ENCODE results near the gene PTGES. TPM values are rescaled to one million over a fixed set of nuclear protein-coding genes. Genes with fewer than 3 reads are reported as not detected.
A peak's percentile ranks its signal among the peaks of the same experiment; 100 is the strongest.

The PTGES gene
- total RNA-seq, 1 experiment from 2014 or later = 0.34 TPM

DNA sequence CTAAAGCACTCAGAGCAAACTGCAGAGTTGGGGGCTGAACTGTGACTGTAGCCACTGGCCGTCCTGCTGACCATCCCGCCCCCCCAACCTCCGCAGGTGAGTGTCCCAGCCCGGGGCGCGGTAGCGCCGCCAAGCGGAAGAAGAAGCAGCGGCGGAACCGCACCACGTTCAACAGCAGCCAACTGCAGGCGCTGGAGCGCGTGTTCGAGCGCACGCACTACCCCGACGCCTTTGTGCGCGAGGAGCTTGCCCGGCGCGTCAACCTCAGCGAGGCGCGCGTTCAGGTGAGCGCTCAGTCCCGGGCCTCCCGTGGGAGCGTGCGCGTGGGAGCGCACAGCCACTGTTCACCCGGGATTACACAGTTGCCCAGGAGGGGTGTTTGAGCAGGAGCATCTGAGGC lies 33.7 kb downstream of the PTGES start:
- DNase-seq (ENCODE audit: low read depth) = no peak

GRCh38 chr9:129718647-129719046 lies 34.2 kb downstream of the PTGES start:
- no peak for DNase-seq (ENCODE audit: low read depth)

GRCh38 chr9:129717991-129718390 lies 34.9 kb downstream of the PTGES start:
- no peak for DNase-seq (ENCODE audit: low read depth)

DNA sequence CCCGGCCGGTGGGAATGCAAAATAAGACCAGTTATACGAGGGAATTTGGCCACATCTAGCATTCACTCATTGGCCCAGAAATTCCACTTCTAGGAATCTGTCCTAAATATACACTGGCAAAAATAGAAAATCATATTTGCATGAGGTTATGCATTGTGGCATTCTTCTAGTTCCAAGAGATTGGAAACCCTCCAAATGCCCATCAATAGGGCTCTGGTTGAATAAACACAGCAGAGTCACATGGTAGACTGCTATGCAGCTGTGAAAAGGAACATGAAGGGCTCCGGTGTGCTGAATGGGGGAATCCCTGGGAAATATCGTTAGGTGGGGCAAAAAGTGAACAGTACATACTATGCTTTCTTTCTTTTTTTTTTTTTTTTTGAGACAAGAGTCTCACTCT lies 36.8 kb downstream of the PTGES start:
- DNase-seq (ENCODE audit: low read depth) = no peak

DNA sequence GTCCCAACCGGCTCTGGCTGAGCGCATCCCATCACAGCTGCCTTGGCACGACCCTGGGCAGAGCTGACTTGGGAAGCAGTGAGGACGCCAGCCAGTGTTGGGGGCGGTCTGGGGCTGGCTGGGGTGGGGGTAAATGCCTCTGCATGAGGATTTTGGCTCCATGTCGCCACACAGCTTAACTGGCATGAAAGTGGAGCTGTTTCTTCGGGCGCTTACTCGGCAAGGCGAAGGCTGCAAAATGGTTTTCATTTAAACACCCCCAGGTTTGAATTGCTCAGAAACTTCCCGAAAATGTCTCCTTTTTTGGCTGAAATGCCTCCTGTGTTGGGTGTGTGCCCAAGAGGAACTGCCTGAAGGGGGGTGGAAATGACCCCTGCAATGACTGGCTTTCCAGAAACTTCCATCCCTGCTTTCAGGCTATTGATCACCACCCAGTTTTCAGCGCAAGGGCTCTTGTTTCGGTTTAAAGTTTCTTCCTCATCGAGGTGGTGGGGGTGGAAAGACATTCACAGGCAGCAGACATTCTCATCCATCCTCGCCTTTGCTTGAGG lies 38.3 kb downstream of the PTGES start:
- DNase-seq (ENCODE audit: low read depth) = no peak

- no peak for DNase-seq (ENCODE audit: low read depth)
Measured at GRCh38 chr9:129713402-129713679, 39.5 kb downstream of the PTGES start.

DNA sequence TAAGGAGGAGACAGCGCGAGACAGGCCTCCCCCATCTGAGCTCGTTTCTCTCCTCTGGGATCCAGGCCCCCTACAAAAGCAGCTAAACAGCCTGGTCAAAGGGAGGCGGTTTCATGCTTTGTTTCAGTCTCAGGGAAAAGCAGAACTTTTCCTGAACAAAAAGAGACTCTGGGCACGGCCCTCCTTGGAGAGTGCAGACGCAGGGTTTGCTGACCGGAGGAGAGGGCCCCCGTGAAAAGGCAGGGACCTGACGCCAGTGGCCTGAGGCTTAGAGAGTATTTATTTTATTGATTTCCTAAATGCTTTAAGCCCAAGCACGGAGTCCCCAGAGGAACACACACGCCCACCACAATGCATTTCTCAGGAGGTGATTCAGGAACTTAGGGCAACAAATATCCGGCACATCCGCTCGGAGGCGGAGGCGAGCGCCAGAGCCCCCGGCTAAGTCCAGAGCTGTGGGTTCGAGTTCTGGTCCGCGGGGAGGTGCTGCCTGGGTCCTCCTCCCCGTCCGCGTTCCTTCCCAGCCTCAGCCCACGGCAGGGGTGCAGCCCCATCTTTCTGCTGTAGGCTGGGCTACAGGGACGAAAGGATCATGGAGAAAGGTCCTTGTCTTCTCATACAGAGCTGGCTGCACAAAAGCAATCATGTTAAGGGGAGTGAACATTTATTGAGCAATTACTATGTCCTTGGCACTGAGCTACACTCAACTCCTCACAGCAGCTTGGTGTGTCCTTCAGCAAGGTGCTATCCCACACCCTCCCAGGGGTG lies 40.0 kb downstream of the PTGES start:
- peak; percentile 58 for DNase-seq (ENCODE audit: low read depth)

GRCh38 chr9:129710169-129710453 lies 42.7 kb downstream of the PTGES start:
- DNase-seq (ENCODE audit: low read depth) = no peak

GRCh38 chr9:129709438-129710168 lies 43.2 kb downstream of the PTGES start:
- no peak for DNase-seq (ENCODE audit: low read depth)

GRCh38 chr9:129708793-129709192 lies 44.0 kb downstream of the PTGES start:
- DNase-seq (ENCODE audit: low read depth) = no peak

DNA sequence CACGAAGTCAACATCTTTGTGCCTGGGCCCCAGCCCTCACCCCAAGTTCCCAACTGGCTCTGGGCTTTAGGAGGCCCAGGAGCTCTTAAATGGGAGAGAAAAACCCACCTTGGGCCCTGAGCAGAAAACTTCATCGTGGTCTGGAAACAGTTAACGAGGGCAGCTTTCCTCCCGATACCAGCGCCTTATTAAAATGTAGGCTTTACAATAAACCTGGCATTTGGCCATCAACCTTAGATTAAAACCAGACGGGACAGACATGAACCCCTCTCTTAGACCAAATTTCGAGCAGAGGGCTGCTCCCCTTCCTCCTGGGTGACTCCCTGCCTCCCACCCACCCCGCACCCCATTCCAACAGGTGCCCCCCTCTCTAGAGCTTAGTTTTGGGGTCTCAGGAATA lies 48.0 kb downstream of the PTGES start:
- DNase-seq (ENCODE audit: low read depth) = no peak

- no peak for DNase-seq (ENCODE audit: low read depth)
Measured at GRCh38 chr9:129703667-129704355, 49.0 kb downstream of the PTGES start.

- peak; percentile 80 for DNase-seq (ENCODE audit: low read depth)
Measured at GRCh38 chr9:129702589-129703520, 50.0 kb downstream of the PTGES start.

DNA sequence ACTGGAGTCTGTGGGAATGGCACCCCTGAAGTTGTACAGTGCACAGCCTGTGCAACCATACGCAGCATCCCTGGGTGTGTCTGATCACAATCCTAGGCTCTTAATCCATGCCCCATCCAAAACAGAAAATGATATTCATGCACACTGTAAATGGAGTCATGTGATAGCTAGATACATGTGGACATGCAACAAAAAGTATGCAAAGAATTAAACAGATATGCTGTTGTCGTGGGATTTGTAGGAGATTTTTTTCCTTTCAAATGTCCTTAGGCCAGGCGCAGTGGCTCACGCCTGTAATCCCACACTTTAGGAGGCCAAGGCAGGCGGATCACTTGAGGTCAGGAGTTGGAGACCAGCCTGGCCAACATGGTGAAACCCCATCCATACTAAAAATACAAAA lies 51.3 kb downstream of the PTGES start:
- DNase-seq (ENCODE audit: low read depth) = no peak

DNA sequence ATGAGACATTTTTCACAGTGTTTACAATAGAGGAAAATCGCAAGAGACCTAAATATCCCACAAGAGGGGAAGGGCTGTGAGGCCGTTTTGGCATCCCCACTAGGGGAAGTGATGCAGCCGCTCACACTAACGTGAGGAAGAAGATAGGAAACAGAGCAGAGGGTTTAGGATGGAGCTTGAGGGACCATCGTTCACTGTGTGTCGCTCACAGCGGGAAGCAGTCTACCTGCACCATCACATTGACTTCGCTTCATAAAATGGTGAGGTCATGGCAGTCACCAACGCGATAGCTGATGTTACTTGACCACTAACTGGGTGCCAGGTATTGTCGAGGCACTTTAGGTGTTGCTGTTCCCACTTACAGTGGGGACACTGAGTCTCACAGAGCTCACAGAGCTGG lies 51.8 kb downstream of the PTGES start:
- no peak for DNase-seq (ENCODE audit: low read depth)

DNA sequence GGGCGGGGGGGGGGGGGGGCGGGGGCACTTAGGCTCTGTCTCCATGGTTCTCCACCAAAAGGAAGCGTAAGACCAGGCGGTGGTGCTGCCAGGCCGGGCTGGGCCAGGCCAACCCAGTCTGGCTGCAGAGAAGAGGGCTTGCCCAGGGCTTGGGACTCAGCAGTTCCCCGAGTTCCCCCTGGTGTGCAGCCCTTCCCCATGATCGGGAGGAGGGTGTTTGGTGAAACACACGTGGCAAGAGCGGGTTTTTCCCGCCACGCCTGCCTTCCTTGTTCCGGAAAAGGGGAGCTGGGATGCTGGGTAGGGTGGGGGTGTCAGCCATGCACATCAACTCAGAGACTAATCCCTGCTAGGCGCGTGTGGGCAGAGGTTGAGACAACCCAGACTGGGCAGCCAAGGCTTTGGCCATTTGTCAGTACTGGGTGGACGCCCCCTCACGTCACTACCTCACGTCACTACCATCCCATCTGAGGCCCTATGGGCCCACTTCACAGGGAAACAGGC lies 54.5 kb downstream of the PTGES start:
- no peak for DNase-seq (ENCODE audit: low read depth)

DNA sequence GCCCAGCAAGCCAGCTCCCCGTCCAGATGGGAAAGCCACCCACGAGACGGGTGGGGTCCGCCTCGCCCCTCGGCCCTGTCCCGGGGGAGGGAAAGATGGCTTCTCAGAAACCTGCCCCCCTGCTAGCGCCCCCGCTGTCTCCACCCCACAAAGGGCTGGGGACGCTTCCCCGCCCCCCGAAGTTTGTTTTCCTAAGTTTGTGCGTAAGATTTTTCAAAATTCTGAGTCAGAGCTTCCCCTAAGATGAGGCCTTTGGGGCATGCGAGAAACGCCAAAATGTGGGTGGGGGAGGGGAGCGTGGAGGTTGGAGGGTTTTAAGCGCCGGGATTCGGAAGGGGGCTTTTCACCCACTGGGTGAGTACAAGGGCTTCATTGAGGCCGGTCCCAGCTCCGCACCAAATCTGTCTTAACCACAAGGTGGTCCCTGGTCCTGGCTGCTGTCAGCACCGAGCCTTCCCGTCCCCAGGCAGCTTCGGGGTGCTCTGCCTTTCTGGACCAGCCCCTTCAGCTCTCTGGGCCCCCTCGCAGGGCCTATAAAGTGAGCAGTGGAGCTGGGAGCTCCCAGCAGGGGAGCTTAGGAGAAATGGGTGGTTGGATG lies 55.1 kb downstream of the PTGES start:
- DNase-seq (ENCODE audit: low read depth) = peak; percentile 48

DNA sequence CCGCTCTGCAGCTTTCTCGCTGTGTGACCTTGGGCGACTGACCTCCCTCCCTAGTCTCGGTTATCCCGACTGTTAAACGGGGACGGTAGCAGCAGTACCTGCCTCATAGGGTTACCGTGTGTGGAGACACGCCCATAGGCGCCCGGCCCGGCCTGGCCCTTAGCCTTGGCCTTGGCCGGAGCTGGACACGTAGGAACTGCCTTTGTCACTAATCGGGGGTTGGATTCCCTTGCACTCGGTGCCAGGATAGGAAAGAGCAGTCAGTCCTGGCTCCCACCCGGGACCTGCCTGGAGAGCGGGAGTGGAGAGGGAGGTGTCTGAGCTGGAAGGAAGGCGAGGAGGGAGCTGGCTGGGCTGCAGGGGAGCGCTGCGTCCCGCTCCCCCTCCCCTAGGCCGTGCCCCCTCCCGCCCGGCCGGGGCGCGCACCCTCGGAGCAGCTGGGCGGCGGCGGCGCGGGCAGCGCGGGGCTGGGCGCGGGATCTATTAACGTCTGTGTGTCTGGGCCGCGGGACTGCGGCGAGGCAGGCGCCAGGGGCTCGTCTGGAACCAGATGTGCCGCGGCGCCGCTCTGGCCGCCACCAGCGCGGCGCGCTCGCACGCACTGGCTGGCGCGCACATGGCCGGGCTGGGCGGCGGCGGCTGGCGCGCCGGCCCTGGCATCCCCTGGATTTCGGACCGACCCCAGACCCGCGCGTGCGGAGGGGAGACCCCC lies 55.7 kb downstream of the PTGES start:
- peak; percentile 31 for DNase-seq (ENCODE audit: low read depth)

DNA sequence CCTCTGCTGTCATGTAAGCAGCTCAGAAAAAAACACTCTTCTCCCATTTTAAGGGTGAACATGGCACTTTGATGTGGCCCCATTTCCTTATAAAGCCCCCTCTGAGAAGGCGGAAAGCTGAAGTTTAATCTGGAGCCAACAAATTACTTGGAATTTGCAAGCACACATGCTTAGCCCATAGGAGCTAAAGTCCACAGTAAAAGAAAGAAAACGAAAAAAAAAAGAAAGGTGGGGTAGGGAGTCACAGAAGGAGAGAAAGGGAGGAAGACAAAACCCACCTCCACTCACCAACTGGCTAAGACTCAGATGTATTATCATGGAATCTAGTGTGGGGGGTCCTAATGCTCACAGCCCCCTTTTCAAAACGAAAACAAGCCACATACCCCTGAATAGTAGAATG lies 57.0 kb downstream of the PTGES start:
- DNase-seq (ENCODE audit: low read depth) = no peak

GRCh38 chr9:129694243-129694646 lies 58.6 kb downstream of the PTGES start:
- no peak for DNase-seq (ENCODE audit: low read depth)
